Right renal pelvis (tissue), 4 donors: ENCODE data around the gene SPATC1L. TPM values are rescaled to one million over a fixed set of nuclear protein-coding genes. Genes with fewer than 3 reads are reported as not detected.

Source experiments
- DNase-seq, 4 donors: peaks; one replicate each; pipeline ENCODE4 v3.0.0-alpha.2; 2013; ENCODE audit warnings: low read depth in 4 of 4, low spot score in 3 of 4, missing footprints in 1 of 4
- polyA plus RNA-seq, 4 donors: library from polyadenylated mRNA; unstranded; fragments of 120-200 nt; gene quantifications; one replicate each; pipeline ENCODE4 v1.2.1, GENCODE V29; 2013; ENCODE audit not compliant: insufficient read length in 4 of 4

Gene SPATC1L
- polyA plus RNA-seq, 4 donors = 10.0 to 12.8 (median 12.6) TPM

DNA sequence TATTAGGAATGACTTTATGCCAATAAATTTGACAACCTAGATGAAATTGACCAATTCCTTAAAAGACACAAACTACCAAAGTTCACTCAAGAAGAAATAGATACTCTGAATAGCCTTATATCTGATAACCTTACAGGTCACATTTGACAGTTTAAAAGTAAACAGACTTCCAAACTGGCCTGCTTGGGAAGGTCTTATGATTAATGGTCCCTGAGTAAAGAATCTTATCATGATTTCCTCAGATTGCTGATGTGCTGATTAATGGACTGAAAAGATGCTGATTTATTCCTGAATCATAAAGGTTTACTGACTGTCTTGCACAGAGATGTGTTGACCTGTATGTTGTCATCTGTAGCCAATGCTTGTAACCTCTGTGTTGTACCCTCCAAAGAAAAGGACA is 19.2 kb downstream of the SPATC1L start:
- no peak for DNase-seq

DNA sequence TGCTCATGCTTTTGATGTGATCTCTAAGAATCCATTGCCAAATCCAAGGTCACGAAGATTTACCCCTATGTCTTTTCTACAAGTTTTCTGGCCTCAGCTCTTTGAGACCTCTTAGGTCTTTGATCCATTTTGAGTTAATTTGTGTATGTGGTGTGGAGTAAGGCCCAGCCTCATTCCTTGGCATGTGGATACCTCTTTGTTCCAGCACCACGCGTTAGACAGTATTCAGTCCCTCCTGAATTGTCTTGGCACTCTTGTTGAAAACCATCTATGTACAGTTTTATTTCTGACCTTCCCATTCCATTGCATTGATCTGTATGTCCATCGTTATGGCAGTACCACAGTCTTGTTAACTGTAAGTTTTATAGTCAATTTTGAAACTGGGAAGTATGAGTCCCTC is 20.9 kb downstream of the SPATC1L start:
- DNase-seq = no peak

DNA sequence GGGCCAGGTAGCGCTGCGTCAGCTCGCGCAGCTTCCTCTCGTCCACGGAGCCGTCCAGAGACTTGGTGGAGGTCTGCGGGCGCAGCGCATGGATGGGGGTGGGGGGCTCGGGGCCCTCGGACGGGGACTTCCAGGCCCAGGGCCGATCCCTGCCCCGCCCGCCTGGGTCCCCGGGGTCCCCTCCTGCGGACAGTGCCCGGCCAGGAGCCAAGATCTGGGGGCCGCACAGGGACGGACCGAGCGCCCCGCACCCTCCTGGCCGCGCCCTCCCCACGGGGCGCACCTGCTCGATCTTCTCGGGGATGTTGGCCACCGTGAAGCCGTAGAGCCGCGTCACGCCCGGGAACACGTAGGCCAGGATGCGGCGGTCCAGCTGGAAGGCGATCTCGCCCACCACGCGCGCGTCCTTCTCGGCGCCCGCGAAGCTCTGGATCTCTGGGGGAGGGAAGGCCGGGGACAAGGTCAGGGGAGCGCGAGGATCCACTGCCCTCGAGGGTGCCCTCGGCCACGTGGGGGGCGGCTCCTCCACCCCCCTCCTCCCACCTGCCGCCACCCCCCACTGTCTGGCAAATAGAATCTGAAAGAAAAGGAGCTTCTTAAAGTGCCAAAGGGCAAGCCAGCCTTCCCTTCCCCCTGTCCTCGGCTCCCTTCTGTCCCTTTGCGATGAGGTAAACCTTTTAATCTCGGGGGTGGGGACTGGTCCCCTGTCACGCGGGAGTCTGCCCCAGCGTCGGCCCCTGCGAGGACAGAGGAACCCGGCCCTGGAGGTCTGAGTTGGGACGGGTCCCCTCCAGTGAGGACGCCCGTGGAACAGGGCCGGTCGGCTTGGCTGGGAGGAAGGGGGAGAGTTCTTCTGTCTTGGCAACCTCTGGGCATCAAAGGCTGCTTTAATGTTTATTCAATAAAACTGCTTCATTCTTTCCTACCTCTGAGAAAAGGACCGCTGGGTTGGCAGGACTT is 22.3 kb downstream of the SPATC1L start:
- DNase-seq = no peak

DNA sequence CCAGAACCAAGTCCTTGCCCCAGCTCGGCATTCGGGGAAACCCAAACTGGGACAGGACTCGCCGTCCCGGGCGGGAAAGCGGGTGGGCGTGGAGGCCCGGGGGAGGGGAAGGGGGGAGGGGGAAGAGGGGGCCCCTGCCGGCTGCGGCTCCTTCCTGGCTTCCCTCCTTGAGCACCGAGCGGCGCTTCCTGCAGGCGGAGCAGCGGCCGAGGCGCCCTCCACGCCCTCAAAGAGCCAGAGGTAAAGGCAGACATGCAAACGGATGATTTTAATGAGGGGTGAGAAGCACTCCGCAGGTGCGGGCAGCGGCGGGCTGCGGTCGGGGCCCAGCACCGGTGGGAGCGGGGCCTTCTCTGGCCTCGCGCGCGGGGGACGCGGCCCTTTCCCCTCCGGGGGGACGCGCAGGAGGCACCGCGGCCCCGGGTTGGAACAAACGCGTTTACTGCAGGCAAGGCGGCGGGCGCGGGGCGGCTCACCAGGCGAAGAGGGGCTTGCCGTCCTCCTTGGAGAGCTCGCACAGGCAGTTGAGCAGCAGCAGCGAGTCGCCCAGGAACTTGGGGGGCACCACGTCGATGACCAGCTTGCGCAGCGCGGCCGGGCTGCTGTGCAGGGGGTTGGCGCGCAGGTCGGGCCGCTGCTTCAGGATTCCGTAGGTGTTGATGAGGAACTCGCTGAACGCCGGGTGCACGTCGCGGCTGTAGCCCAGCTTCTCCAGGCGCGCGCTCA is 23.2 kb downstream of the SPATC1L start:
- no peak for DNase-seq

DNA sequence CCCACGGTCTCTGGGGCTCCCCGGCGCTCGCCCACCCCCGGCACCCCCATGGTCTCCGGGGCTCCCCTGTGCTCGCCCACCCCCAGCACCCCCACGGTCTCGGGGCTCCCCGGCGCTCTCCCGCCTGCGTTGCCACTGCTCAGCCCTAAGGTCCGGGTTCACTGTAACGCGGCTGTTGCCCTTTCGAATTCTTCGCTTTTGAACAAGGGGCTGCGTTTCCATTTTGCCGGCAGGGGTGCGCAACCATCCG is 23.7 kb downstream of the SPATC1L start:
- no peak for DNase-seq

DNA sequence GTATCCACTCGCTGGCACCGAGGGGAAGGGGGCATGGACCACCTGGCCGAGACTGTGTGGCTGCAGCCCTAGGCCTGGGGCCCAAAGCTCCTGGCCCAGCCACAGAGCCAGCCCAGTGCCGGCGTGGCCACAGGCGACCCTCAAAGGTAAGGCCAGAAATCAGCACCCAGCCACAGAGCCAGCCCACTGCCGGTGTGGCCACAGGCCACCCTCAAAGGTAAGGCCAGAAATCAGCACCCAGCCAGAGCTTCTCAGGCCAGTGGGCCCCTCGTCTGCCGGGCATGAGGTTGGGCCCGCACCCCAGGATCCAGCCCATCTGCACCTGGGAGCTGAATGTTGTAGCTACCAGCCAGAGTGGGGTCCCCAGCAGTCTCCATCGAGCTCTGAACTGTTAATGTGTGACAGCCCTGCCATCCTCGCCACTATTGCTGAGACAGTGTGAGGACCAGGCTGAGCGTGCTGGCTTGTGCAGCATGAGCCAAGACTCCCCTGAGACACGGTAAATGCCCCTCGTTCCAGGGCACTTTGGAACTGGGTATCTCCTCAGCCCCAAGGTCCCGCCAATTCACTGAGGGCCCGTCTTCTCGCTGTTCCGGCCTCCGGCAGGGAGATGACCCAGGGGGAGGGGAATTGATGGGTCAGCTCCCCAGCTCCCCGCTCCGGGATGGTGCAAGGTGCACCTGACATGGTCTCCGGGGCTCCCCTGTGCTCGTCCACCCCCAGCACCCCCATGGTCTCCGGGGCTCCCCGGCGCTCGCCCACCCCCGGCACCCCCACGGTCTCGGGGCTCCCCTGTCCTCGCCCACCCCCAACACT is 24.2 kb downstream of the SPATC1L start:
- no peak for DNase-seq

DNA sequence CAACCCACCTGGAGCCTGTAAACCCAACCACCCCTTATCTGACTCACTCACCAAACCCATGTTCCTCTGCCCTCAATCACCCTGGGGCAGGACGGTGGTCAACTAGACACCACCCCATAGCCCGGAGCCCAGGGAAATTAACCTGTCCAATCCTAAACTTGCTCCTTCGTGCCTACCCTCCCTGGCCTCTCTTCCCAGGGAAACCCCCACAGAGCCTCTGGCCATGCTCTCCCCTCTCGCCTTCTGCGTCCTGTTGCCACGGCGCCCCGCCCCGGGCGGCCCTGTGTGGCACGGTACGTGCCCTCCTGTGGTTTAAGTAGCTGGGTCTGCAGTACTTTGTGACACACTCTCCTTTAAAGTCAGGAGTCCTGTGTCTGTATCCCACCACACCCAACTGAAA is 24.9 kb downstream of the SPATC1L start:
- no peak for DNase-seq

DNA sequence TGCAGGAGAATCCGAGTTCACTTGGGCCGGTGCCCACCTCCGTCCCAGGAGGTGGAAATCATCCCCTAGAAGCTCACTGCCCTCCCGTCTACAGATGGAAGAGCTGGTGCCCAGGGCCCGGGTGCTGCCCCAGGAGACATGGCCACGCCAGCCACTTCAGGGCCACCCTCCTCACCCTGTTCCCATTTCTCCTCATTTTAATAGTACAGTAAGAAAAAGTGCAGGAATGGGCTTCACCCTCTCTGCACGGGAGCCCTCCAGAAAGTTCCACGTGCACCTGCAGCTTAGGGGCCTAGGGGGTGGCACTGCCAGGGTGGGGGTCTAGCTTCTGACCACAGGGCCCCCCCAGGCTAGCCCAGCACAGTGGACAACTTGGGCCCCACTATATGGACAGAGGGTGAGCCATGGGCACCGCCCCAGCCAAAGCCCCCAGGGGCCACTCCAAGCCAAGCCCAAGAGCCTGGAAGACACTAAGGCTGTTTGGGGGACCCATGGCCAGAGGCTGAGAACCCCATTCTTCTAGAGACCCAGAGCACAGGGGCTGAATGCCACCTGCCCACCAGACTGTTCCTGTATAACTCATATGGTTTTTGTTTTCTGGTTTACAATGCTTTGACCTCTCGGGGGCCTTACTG is 25.5 kb downstream of the SPATC1L start:
- DNase-seq = no peak

DNA sequence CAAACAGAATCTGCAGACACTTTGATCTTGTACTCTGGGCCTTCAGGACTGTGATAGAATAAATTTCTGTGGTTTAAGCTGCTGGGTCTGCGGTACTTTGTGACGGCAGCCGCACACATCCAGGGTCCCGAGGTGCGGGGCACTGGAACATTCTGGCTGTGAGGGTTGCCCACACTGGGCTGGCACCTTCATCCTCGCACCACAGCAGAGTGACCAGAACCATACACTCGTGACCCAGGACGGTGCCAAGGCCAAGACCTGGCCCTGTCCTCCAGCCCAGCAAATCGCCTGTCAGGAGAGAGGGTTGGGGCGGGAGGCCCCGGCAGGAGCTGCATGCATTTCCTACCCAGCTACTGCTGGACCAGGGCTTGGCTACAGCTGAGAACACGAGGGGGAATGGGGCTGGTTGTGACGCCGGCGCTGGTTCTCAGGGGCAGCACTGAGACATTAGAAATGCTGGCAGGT is 26.2 kb downstream of the SPATC1L start:
- DNase-seq = no peak

DNA sequence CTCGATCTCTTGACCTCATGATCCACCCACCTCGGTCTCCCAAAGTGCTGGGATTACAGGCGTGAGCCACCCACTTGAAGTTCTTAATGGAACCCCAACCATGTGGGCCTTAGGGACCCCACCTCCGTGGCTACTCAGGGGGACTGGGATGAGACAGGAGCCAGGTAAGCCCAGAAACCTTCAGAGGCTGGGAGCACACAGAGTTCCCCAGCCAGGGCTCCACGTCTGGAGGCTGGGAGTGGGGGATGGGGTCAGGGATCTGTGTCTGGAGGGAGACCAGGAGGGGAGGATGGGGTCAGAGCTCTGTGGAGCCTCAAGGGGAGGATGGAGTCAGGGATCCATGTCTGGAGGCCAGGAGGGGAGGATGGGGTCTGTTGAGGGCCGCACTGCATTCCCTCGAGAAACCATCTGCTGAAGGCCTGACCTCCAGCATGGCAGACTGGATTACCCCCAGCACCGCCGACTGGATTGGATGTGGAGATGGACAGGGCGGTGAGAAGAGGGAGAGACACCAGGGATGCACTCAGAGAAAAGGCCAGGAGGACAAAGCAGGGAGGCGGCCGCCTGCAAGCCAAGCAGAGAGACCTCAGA is 26.8 kb downstream of the SPATC1L start:
- DNase-seq = no peak

DNA sequence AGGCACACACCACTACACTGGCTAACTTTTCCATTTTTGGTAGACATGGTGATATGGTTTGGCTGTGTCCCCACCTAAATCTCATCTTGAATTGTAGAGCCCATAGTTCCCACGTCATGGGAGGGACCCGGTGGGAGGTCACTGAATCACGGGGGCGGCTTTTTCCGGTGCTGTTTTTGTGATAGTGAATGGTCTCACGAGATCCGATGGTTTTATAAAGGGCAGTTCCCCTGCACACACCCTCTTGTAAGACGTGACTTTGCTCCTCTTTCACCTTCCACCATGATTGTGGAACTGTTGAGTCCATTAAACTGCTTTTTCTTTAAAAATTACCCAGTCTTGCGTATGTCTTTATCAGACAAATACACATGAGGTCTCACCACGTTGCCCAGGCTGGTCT is 27.6 kb downstream of the SPATC1L start:
- DNase-seq = no peak

DNA sequence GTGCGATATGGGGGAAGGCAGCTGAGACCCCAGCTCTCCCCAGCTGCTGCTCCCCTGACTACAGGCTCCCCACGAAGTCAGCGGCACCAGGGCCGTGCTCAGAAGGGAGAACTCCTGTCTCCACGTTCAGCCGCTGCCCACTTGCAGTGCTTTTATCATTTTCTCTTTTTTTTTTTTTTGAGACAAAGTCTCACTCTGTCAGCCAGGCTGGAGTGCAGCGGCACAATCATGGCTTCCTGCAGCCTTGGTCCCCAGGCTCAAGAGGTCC is 27.9 kb downstream of the SPATC1L start:
- DNase-seq = no peak

DNA sequence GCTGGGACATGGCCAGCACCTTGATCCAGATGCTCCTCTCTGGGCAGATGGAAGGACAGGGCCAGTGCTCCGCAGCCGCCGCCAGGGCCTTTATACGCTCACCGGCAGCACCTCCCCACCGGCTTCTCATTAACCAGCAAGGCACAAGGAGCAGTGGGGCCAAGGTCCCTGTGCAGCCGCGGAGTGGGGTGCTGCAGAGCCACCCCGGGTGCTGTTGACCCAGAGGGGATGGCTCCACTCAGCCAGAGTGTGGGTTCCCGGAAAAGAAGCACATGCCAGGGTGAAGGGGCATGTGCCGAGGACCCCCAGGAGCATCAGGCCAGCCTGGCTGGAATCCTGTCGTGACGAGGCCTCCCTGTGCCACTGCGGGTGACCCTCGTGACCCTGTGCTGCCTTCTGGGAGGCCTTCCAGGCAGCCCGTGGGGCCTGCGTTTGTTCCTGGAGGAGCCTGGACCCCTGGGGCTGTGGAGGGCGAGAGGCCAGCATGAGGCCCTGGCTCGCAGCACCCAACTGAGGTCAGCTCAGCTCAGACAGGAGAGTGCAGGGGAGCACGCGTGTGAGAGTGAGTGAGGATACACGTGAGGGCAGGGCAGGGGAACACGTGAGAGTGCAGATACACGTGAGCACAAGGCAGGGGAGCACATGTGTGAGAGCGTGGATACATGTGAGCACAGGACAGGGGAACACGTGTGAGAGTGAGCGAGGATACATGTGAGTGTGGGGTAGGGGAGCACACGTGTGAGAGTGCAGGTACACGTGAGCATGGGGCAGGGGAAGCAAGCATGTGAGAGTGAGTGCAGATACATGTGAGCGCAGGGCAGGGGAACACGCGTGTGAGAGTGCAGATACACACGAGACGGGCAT is 28.5 kb downstream of the SPATC1L start, which contains the start of gene FTCD:
Gene FTCD, minus strand, starts transcription at position 66 of the 864 bp plus-strand sequence. Its CDS starts 56 bp downstream, at position 10.
- DNase-seq = no peak

DNA sequence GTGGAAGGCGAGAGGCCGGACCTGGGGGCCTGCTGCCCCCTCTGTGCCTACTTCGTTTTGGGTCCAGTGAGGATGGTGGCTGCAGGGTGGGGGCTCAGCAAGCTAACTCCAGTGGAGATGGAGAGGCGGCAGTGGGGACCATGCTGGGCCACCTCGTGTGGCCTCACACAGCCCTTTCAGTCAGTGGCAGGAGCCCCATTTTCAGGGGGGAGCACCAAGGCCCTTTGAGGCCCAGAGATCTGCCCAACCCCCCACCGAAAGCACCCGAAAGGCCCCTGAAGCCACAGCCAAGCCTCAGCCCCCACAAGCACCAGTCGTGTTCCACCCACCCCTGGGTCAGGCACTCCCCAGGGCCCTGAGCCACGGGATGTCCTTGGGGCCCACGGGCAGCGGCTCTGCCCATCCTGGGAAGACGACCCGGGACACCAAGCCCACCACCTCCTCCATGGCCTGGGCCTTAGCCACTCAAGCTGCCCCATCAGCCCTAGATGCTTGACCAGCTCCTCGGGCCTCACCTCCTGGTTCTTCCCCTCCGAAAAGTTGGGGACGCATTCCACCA is 29.2 kb downstream of the SPATC1L start:
- DNase-seq = no peak

DNA sequence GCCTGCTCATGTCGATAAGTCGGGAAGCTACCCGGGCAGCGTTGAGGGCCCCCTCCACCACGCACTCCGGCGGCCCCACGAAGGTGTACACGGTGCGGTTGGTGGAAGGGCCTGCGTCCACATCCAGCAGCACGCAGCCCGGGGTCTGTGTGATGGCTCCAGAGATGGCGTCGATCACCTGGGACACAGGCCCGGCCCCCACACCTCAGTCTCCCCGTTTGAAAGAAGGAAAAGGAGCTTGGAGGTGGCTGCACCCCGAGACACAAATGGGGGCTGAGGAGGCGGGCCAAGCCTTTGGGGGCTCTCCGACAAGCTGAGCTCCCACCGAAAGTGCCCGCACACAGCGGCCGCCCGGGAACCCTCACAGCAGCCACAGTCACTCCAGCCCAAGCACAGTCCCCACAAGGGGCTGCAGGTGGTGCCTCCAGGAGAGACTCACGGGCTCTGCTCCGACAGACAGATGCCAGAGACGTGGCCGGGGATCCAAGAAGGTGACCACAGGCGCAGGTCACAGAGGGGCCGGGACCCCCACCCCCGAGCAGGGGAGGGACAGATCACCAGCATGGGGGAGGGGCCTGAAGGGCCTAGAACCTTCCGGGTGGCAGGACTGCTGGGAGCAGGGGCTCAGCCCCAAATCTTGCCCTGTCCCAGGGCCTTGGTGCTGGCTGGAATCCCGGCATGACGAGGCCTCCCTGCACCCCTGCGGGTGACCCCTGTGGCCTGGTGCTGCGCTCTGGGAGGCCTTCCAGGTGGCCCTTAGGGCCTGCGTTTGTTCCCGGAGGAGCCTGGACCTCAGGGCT is 29.9 kb downstream of the SPATC1L start:
- DNase-seq = no peak

DNA sequence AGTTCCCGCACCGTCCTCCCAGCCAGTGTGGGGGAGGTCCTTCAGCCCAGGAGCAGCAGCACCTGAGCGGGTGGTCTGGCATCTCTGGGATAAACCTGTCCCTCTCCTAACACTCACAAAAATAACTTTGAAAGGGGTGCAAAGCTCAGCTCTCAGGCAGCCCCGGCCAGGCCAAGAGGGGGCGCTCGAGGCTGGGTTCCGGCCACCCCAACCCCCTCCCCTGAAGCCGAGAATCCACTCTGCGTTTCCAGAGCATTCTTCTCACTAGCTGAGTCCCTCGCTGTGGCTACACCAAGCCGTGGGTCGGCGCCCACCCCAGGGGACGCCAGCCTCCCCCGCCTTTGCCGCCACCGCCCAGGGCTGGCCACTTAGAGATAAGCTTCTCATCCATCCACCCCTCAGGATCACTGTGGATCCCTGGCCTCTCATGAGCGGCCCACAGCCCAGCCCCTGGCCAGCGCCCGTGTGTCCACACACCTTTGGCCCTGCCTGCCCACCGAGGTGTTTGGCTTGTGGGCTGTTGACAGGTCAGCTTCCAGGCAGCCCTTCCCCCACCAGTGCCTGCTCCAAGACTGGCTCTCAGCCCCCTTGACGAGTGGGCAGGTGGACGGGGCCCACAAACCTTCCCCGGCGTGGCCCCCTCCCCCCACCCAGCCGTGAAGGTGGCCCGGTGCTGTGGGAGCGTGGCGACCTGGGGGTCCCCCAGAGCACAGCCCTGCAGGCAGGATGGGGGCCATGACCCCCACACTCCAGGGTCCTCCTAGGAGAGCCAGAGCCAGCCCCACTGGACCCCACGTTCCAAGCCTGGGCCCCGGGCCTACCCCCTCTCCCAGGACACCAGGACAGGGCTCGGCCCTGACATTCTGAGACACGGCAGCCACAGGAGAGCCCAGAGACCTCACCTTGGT is 30.8 kb downstream of the SPATC1L start:
- DNase-seq = peak in 1 of 4 donors; percentile 44

DNA sequence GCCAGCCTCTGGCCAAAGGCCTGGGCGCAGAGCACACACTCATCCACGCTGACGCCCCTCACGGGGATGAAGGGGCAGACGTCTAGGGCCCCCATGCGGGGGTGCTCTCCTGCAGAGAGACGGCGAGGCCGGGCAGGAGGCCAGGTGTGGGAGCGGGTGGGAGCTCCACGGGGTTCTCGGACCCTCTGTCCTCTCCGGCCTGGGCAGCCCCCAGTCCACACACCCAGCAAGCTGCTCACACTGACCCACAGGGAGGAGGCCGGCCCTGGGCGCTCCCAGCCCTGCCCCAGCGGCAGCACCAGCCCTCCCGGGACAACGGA is 31.4 kb downstream of the SPATC1L start:
- no peak for DNase-seq
